ENCODE data around the gene AMH.

Gene AMH

GRCh38 chr19:2266183-2266993 lies 17.3 kb downstream of the AMH start:
- Histone ChIP-seq H3K27ac (replicated peaks; ENCODE audit: low read length) (no peak overlapping the region), H3K9ac (ENCODE audit: low read depth, low read length, poor library complexity) (peak overlapping the region; percentile 70), H3K23ac (ENCODE audit: low read depth, low read length, poor library complexity) (no peak overlapping the region), H2BK5ac (ENCODE audit: low read length) (no peak overlapping the region), H2AK5ac (ENCODE audit: low read depth, low read length) (peak overlapping the region; percentile 90), H4K91ac (ENCODE audit: low read depth, low read length, poor library complexity) (no peak overlapping the region), H3K4me1 (ENCODE audit: control insufficient read depth in 2 of 2, insufficient read depth in 1 of 2, low read depth in 1 of 2, low read length in 2 of 2) (peaks cover under 1 to 11% of the 10 kb centered on the region in 2 donors), H3K18ac (ENCODE audit: low read length) (no peak overlapping the region), H2BK12ac (ENCODE audit: low read length) (peak overlapping the region; percentile 22), H2BK120ac (ENCODE audit: low read depth, low read length) (no peak overlapping the region), H2AFZ (ENCODE audit: low read length) (peak overlapping the region; percentile 45), H3K14ac (ENCODE audit: low read length) (no peak overlapping the region), H2BK15ac (ENCODE audit: low read length) (peak overlapping the region; percentile 92), H3K9me3 (replicated peaks in 1 of 2; ENCODE audit: control insufficient read depth in 2 of 2, insufficient read depth in 1 of 2, low read depth in 1 of 2, low read length in 2 of 2) (peaks cover 0 to 1% of the 10 kb centered on the region in 2 donors), H3K4me2 (ENCODE audit: insufficient read depth, low read length, poor library complexity, severe bottlenecking) (no peak overlapping the region), H3K79me1 (ENCODE audit: low read depth, low read length) (peaks cover 7% of the 10 kb centered on the region), H3K27me3 (ENCODE audit: control insufficient read depth in 3 of 3, insufficient read depth in 3 of 3, low read depth in 1 of 3, low read length in 3 of 3) (no peaks in the 10 kb centered on the region), H3K4ac (ENCODE audit: low read length) (peak overlapping the region; percentile 37), H3K36me3 (replicated peaks in 1 of 2; ENCODE audit: control insufficient read depth in 2 of 2, insufficient read depth in 2 of 2, low read length in 2 of 2) (peaks cover 0 to 3% of the 10 kb centered on the region in 2 donors), H3K4me3 (ENCODE audit: low read length in 2 of 2) (no peak overlapping the region), H4K8ac (ENCODE audit: low read depth, low read length) (peak overlapping the region; percentile 43)
- WGBS, 2 donors (ENCODE audit: extremely low coverage in 2 of 2, insufficient read length in 2 of 2, insufficient replicate concordance in 1 of 2) = no CpG with 5 or more reads among the region's 18 CpGs
- DNase-seq (ENCODE audit: low spot score) = no peak

GRCh38 chr19:2268480-2268830 lies 19.3 kb downstream of the AMH start:
- Histone ChIP-seq H3K4me3 (ENCODE audit: low read length in 2 of 2) (peak overlapping the region in 1 of 2 donors; percentile 100), H3K23ac (ENCODE audit: low read depth, low read length, poor library complexity) (no peak overlapping the region), H2AK5ac (ENCODE audit: low read depth, low read length) (no peak overlapping the region), H4K91ac (ENCODE audit: low read depth, low read length, poor library complexity) (no peak overlapping the region), H3K27ac (replicated peaks; ENCODE audit: low read length) (no peak overlapping the region), H2AFZ (ENCODE audit: low read length) (no peak overlapping the region), H3K14ac (ENCODE audit: low read length) (no peak overlapping the region), H3K9ac (ENCODE audit: low read depth, low read length, poor library complexity) (no peak overlapping the region), H3K36me3 (replicated peaks in 1 of 2; ENCODE audit: control insufficient read depth in 2 of 2, insufficient read depth in 2 of 2, low read length in 2 of 2) (peaks cover 13 to 21% of the 10 kb centered on the region in 2 donors), H3K4me2 (ENCODE audit: insufficient read depth, low read length, poor library complexity, severe bottlenecking) (no peak overlapping the region), H3K4ac (ENCODE audit: low read length) (no peak overlapping the region), H2BK120ac (ENCODE audit: low read depth, low read length) (no peak overlapping the region), H3K79me1 (ENCODE audit: low read depth, low read length) (peaks cover 12% of the 10 kb centered on the region), H2BK15ac (ENCODE audit: low read length) (no peak overlapping the region), H2BK5ac (ENCODE audit: low read length) (no peak overlapping the region), H4K8ac (ENCODE audit: low read depth, low read length) (no peak overlapping the region), H3K27me3 (ENCODE audit: control insufficient read depth in 3 of 3, insufficient read depth in 3 of 3, low read depth in 1 of 3, low read length in 3 of 3) (no peaks in the 10 kb centered on the region), H2BK12ac (ENCODE audit: low read length) (no peak overlapping the region), H3K4me1 (ENCODE audit: control insufficient read depth in 2 of 2, insufficient read depth in 1 of 2, low read depth in 1 of 2, low read length in 2 of 2) (peaks cover 10 to 22% of the 10 kb centered on the region in 2 donors), H3K18ac (ENCODE audit: low read length) (no peak overlapping the region), H3K9me3 (replicated peaks in 1 of 2; ENCODE audit: control insufficient read depth in 2 of 2, insufficient read depth in 1 of 2, low read depth in 1 of 2, low read length in 2 of 2) (no peaks in the 10 kb centered on the region)
- WGBS, 2 donors (ENCODE audit: extremely low coverage in 2 of 2, insufficient read length in 2 of 2, insufficient replicate concordance in 1 of 2) = no CpG with 5 or more reads among the region's 4 CpGs
- no peak for DNase-seq (ENCODE audit: low spot score)

DNA sequence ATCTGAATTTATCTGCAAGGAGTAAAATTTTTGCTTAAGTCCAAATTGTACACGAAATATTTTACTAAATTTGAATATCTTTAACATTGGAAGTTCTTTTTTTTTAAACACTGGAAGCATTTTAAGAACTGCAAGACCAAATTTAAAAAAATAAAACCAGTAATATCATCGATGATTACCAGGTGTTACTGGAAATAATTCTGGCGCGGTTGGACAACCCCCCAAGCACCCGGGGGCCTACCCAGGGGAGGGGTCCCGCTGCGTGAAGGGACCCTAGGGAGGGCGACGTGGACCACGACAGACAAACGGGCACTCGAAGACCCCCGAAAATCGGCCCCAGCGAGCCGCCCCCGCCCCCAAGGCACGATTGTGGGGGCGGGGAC lies 19.7 kb downstream of the AMH start:
- Histone ChIP-seq H3K4me3 (ENCODE audit: low read length in 2 of 2) (peak overlapping the region; percentile 81 to 100), H3K14ac (ENCODE audit: low read length) (no peak overlapping the region), H3K27ac (replicated peaks; ENCODE audit: low read length) (no peak overlapping the region), H3K4me2 (ENCODE audit: insufficient read depth, low read length, poor library complexity, severe bottlenecking) (peak overlapping the region; percentile 56), H3K23ac (ENCODE audit: low read depth, low read length, poor library complexity) (no peak overlapping the region), H2BK5ac (ENCODE audit: low read length) (no peak overlapping the region), H3K79me1 (ENCODE audit: low read depth, low read length) (peaks cover 12% of the 10 kb centered on the region), H2BK15ac (ENCODE audit: low read length) (no peak overlapping the region), H2AK5ac (ENCODE audit: low read depth, low read length) (no peak overlapping the region), H4K8ac (ENCODE audit: low read depth, low read length) (no peak overlapping the region), H2BK12ac (ENCODE audit: low read length) (no peak overlapping the region), H3K9ac (ENCODE audit: low read depth, low read length, poor library complexity) (peak overlapping the region; percentile 81), H3K9me3 (replicated peaks in 1 of 2; ENCODE audit: control insufficient read depth in 2 of 2, insufficient read depth in 1 of 2, low read depth in 1 of 2, low read length in 2 of 2) (no peaks in the 10 kb centered on the region), H3K18ac (ENCODE audit: low read length) (peak overlapping the region; percentile 89), H2BK120ac (ENCODE audit: low read depth, low read length) (no peak overlapping the region), H2AFZ (ENCODE audit: low read length) (peak overlapping the region; percentile 87), H3K36me3 (replicated peaks in 1 of 2; ENCODE audit: control insufficient read depth in 2 of 2, insufficient read depth in 2 of 2, low read length in 2 of 2) (peaks cover 13 to 22% of the 10 kb centered on the region in 2 donors), H3K4ac (ENCODE audit: low read length) (no peak overlapping the region), H3K4me1 (ENCODE audit: control insufficient read depth in 2 of 2, insufficient read depth in 1 of 2, low read depth in 1 of 2, low read length in 2 of 2) (peaks cover 11 to 24% of the 10 kb centered on the region in 2 donors), H3K27me3 (ENCODE audit: control insufficient read depth in 3 of 3, insufficient read depth in 3 of 3, low read depth in 1 of 3, low read length in 3 of 3) (no peaks in the 10 kb centered on the region), H4K91ac (ENCODE audit: low read depth, low read length, poor library complexity) (no peak overlapping the region)
- no CpG with 5 or more reads among the region's 19 CpGs for WGBS, 2 donors (ENCODE audit: extremely low coverage in 2 of 2, insufficient read length in 2 of 2, insufficient replicate concordance in 1 of 2)
- no peak for DNase-seq (ENCODE audit: low spot score)

DNA sequence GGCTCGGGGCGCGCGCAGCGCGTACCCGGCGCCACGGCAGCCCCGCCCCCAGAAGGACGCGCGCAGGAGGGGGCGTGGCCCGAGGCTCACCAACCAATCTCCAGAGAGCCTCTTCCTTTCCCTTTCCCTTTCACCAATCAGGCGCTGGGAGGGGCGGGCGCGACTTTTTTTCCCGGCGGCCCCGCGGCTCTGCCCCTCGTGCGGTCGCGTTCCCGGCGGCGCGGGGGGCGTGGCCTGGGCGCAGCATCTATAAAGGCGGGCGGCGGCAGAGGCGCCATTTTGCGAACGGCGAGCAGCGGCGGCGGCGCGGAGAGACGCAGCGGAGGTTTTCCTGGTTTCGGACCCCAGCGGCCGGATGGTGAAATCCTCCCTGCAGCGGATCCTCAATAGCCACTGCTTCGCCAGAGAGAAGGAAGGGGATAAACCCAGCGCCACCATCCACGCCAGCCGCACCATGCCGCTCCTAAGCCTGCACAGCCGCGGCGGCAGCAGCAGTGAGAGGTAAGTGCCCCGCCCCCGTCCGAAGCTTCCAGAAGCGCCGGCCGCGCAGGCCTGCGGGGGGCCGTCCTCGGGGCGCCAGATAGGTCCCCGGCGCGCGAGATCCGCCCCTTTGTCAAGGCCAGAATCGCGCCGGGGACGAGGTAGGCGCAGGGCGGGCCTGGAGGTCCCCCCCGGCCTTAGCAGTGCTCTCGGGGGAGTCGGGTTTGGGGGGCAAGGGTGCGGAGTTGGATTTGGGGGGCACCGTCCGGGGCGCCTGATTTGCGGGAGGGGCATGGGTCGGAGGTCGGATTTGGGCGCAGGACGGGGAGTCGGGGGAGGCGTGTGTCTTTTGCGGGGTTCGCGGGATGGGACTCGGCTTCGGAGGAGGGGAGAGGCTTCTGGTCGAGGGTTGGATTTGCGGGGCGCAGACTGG lies 20.4 kb downstream of the AMH start:
- Histone ChIP-seq H3K4me1 (ENCODE audit: control insufficient read depth in 2 of 2, insufficient read depth in 1 of 2, low read depth in 1 of 2, low read length in 2 of 2) (peaks cover 11 to 24% of the 10 kb centered on the region in 2 donors), H4K8ac (ENCODE audit: low read depth, low read length) (no peak overlapping the region), H2BK120ac (ENCODE audit: low read depth, low read length) (peak overlapping the region; percentile 18), H3K14ac (ENCODE audit: low read length) (peak overlapping the region; percentile 98), H3K36me3 (replicated peaks in 1 of 2; ENCODE audit: control insufficient read depth in 2 of 2, insufficient read depth in 2 of 2, low read length in 2 of 2) (peaks cover 15 to 28% of the 10 kb centered on the region in 2 donors), H2BK12ac (ENCODE audit: low read length) (no peak overlapping the region), H3K4me2 (ENCODE audit: insufficient read depth, low read length, poor library complexity, severe bottlenecking) (peak overlapping the region; percentile 77), H3K9me3 (replicated peaks in 1 of 2; ENCODE audit: control insufficient read depth in 2 of 2, insufficient read depth in 1 of 2, low read depth in 1 of 2, low read length in 2 of 2) (no peaks in the 10 kb centered on the region), H2AK5ac (ENCODE audit: low read depth, low read length) (peak overlapping the region; percentile 90), H3K27ac (replicated peaks; ENCODE audit: low read length) (peak overlapping the region; percentile 59), H2BK5ac (ENCODE audit: low read length) (peak overlapping the region; percentile 95), H3K23ac (ENCODE audit: low read depth, low read length, poor library complexity) (peak overlapping the region; percentile 100), H3K79me1 (ENCODE audit: low read depth, low read length) (peaks cover 19% of the 10 kb centered on the region), H4K91ac (ENCODE audit: low read depth, low read length, poor library complexity) (no peak overlapping the region), H3K18ac (ENCODE audit: low read length) (peak overlapping the region; percentile 98), H3K9ac (ENCODE audit: low read depth, low read length, poor library complexity) (peak overlapping the region; percentile 99), H3K27me3 (ENCODE audit: control insufficient read depth in 3 of 3, insufficient read depth in 3 of 3, low read depth in 1 of 3, low read length in 3 of 3) (no peaks in the 10 kb centered on the region), H2BK15ac (ENCODE audit: low read length) (no peak overlapping the region), H3K4me3 (ENCODE audit: low read length in 2 of 2) (peak overlapping the region; percentile 100), H2AFZ (ENCODE audit: low read length) (peak overlapping the region; percentile 87), H3K4ac (ENCODE audit: low read length) (peak overlapping the region; percentile 66)
- peak; percentile 97 for DNase-seq (ENCODE audit: low spot score)
- WGBS, 2 donors (ENCODE audit: extremely low coverage in 2 of 2, insufficient read length in 2 of 2, insufficient replicate concordance in 1 of 2) = no CpG with 5 or more reads among the region's 103 CpGs
